Liver (tissue), 9 donors: ENCODE data around the gene KMT2B. TPM values are rescaled to one million over a fixed set of nuclear protein-coding genes. Genes with fewer than 3 reads are reported as not detected.

ENCODE experiments used
- DNase-seq: peaks from one replicate; pipeline ENCODE4 v3.0.0-alpha.2; 2017; ENCODE audit warnings: low spot score
- H3K27ac ChIP-seq, 2 donors: one replicate each; pipeline ENCODE4 v1.7.0; 2013; ENCODE audit warnings: inconsistent platforms in 2 of 2, low read length in 2 of 2, control low read depth in 1 of 2, low read depth in 1 of 2, mild to moderate bottlenecking in 1 of 2
- H3K27me3 ChIP-seq, 4 donors: one replicate each; pipeline versions ENCODE4 v1.6.1 to v1.7.0; 2013; ENCODE audit warnings: low read length in 3 of 4, inconsistent platforms in 1 of 4, mild to moderate bottlenecking in 1 of 4, moderate library complexity in 1 of 4; ENCODE audit not compliant: control insufficient read depth in 4 of 4, insufficient read depth in 4 of 4
- H3K36me3 ChIP-seq, 4 donors: one replicate each; pipeline versions ENCODE4 v1.6.1 to v1.7.0; 2013; ENCODE audit warnings: low read length in 3 of 4, mild to moderate bottlenecking in 3 of 4, low read depth in 1 of 4, moderate library complexity in 1 of 4; ENCODE audit not compliant: control insufficient read depth in 4 of 4, insufficient read depth in 3 of 4
- H3K4me1 ChIP-seq, 4 donors: one replicate each; pipeline versions ENCODE4 v1.6.1 to v1.7.0; 2013; ENCODE audit warnings: low read length in 3 of 4, mild to moderate bottlenecking in 3 of 4, moderate library complexity in 1 of 4; ENCODE audit not compliant: control insufficient read depth in 4 of 4, insufficient read depth in 4 of 4
- H3K4me3 ChIP-seq, 3 donors: one replicate each; pipeline versions ENCODE4 v1.6.1 to v1.7.0; 2013; ENCODE audit warnings: low read length in 3 of 3, control low read depth in 1 of 3, low read depth in 1 of 3, mild to moderate bottlenecking in 1 of 3
- H3K9ac ChIP-seq, 2 donors: one replicate each; pipeline ENCODE4 v1.7.0; 2013; ENCODE audit warnings: low read length in 2 of 2, mild to moderate bottlenecking in 2 of 2, moderate library complexity in 2 of 2, control low read depth in 1 of 2, low read depth in 1 of 2
- H3K9me3 ChIP-seq, 4 donors: one replicate each; pipeline versions ENCODE4 v1.6.1 to v1.7.0; 2013; ENCODE audit warnings: low read length in 3 of 4; ENCODE audit not compliant: control insufficient read depth in 4 of 4
- CTCF ChIP-seq: fragments of 150-350 bp; IDR thresholded peaks from 2 replicates; pipeline ENCODE4 v1.5.1; 2017; ENCODE audit warnings: improper control_type of control experiment, low read depth, low read length; ENCODE audit not compliant: missing input control
- EGR1 ChIP-seq, 2 donors: IDR thresholded peaks; 2 replicates each; pipeline ENCODE4 v1.6.1; 2016 to 2018; ENCODE audit warnings: antibody characterized with exemption in 2 of 2, low read depth in 2 of 2
- FOXA1 ChIP-seq: IDR thresholded peaks from 2 replicates; pipeline ENCODE4 v1.6.1; 2016; ENCODE audit warnings: antibody characterized with exemption
- FOXA2 ChIP-seq: IDR thresholded peaks from 2 replicates; pipeline ENCODE4 v1.6.1; 2016; ENCODE audit warnings: antibody characterized with exemption
- GABPA ChIP-seq, 2 donors: IDR thresholded peaks in 1 of 2; conservative IDR thresholded peaks in 1 of 2; 2 replicates each; pipeline ENCODE4 v1.6.1; 2016; ENCODE audit warnings: antibody characterized with exemption in 2 of 2, mild to moderate bottlenecking in 1 of 2, moderate library complexity in 1 of 2
- HNF4A ChIP-seq, 2 donors: conservative IDR thresholded peaks; 2 replicates each; pipeline ENCODE4 v1.6.1; 2016; ENCODE audit warnings: antibody characterized with exemption in 2 of 2, mild to moderate bottlenecking in 2 of 2
- HNF4G ChIP-seq: IDR thresholded peaks from 2 replicates; pipeline ENCODE4 v1.6.1; 2016; ENCODE audit warnings: antibody characterized with exemption
- JUND ChIP-seq, 2 donors: IDR thresholded peaks; 2 replicates each; pipeline ENCODE4 v1.6.1; 2016; ENCODE audit warnings: antibody characterized with exemption in 2 of 2
- NR2F2 ChIP-seq: IDR thresholded peaks from 2 replicates; pipeline ENCODE4 v1.6.1; 2016; ENCODE audit warnings: antibody characterized with exemption
- RAD21 ChIP-seq, 2 donors: IDR thresholded peaks; 2 replicates each; pipeline ENCODE4 v1.6.1; 2016; ENCODE audit warnings: antibody characterized with exemption in 2 of 2, mild to moderate bottlenecking in 2 of 2
- RXRA ChIP-seq, 2 donors: IDR thresholded peaks; 2 replicates each; pipeline ENCODE4 v1.6.1; 2017 to 2018; ENCODE audit warnings: antibody characterized with exemption in 2 of 2, mild to moderate bottlenecking in 1 of 2
- SP1 ChIP-seq: IDR thresholded peaks from 2 replicates; pipeline ENCODE4 v1.6.1; 2018; ENCODE audit warnings: antibody characterized with exemption, mild to moderate bottlenecking
- TAF1 ChIP-seq: conservative IDR thresholded peaks from 2 replicates; pipeline ENCODE4 v1.6.1; 2016; ENCODE audit warnings: antibody characterized with exemption, mild to moderate bottlenecking
- YY1 ChIP-seq: IDR thresholded peaks from 2 replicates; pipeline ENCODE4 v1.6.1; 2016; ENCODE audit warnings: antibody characterized with exemption, mild to moderate bottlenecking
- ZBTB33 ChIP-seq: IDR thresholded peaks from 2 replicates; pipeline ENCODE4 v1.6.1; 2016; ENCODE audit warnings: antibody characterized with exemption
- WGBS: extraction: QIAGEN DNeasy Blood & Tissue Kit; methylation state at CpG from one replicate; pipeline ENCODE4 v1.1.7; 2013; 5-methylcytosine and 5-hydroxymethylcytosine counted together
- polyA plus RNA-seq, 2 donors: library from polyadenylated mRNA; stranded (reverse) in 1 of 2; unstranded in 1 of 2; fragments of 200-250 nt in 1 of 2; fragments of >200 nt in 1 of 2; fragmentation: Nextera tagmentation in 1 of 2; extraction: Ambion mirVana in 1 of 2; gene quantifications; one replicate each; pipeline versions ENCODE4 v1.2.1 to v1.2.3, GENCODE V29; 2013 to 2015
- total RNA-seq, 2 donors: library from RNA; depleted of rRNA; stranded (reverse); fragments of >200 nt; gene quantifications; one replicate each; pipeline ENCODE4 v1.2.3, GENCODE V29; 2014
- TF ChIP-seq, protein P1 (sequence below): IDR thresholded peaks from 2 replicates; pipeline ENCODE4 v1.6.1; 2016; ENCODE audit warnings: antibody characterized with exemption, mild to moderate bottlenecking
- TF ChIP-seq, protein P2 (sequence below): IDR thresholded peaks from 2 replicates; pipeline ENCODE4 v1.6.1; 2016; ENCODE audit warnings: antibody characterized with exemption
- TF ChIP-seq, protein P3 (sequence below): IDR thresholded peaks from 2 replicates; pipeline ENCODE4 v1.6.1; 2016; ENCODE audit warnings: antibody characterized with exemption
- donor health status: healthy.
- donor health status: healthy.
- donor health status: healthy.
- donor health status: healthy.
- donor health status: healthy.

KMT2B gene
- total and polyA plus RNA-seq, 4 donors = 3.7 to 12.1 (median 8.3) TPM

- H3K4me1 ChIP-seq = peaks cover 7 to 22% (median 17%) of the 10 kb centered on the region in 4 donors
- no peak for DNase-seq
- no peak overlapping the region for H3K27ac ChIP-seq
- no peak overlapping the region for H3K9ac ChIP-seq
- H3K36me3 ChIP-seq = peaks cover 37 to 54% (median 44%) of the 10 kb centered on the region in 4 donors
- no peaks in the 10 kb centered on the region for H3K9me3 ChIP-seq
- 94% methylated on average over 16 of the region's 16 CpGs for WGBS
- H3K27me3 ChIP-seq = no peaks in the 10 kb centered on the region
- no peak overlapping the region for H3K4me3 ChIP-seq
- TF ChIP-seq EGR1 (IDR thresholded peaks at IDR 0.05; ENCODE audit: low read depth in 2 of 2) = no peak
- TF ChIP-seq SP1 = no peak
- TF ChIP-seq, protein P1, sequence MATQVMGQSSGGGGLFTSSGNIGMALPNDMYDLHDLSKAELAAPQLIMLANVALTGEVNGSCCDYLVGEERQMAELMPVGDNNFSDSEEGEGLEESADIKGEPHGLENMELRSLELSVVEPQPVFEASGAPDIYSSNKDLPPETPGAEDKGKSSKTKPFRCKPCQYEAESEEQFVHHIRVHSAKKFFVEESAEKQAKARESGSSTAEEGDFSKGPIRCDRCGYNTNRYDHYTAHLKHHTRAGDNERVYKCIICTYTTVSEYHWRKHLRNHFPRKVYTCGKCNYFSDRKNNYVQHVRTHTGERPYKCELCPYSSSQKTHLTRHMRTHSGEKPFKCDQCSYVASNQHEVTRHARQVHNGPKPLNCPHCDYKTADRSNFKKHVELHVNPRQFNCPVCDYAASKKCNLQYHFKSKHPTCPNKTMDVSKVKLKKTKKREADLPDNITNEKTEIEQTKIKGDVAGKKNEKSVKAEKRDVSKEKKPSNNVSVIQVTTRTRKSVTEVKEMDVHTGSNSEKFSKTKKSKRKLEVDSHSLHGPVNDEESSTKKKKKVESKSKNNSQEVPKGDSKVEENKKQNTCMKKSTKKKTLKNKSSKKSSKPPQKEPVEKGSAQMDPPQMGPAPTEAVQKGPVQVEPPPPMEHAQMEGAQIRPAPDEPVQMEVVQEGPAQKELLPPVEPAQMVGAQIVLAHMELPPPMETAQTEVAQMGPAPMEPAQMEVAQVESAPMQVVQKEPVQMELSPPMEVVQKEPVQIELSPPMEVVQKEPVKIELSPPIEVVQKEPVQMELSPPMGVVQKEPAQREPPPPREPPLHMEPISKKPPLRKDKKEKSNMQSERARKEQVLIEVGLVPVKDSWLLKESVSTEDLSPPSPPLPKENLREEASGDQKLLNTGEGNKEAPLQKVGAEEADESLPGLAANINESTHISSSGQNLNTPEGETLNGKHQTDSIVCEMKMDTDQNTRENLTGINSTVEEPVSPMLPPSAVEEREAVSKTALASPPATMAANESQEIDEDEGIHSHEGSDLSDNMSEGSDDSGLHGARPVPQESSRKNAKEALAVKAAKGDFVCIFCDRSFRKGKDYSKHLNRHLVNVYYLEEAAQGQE = no peak
- no peak for TF ChIP-seq RXRA (IDR thresholded peaks at IDR 0.05)
- no peak for TF ChIP-seq TAF1
- no peak for TF ChIP-seq ZBTB33
- TF ChIP-seq RAD21 (IDR thresholded peaks at IDR 0.05) = no peak
- TF ChIP-seq GABPA (IDR thresholded peaks at IDR 0.05 in 1 of 2, conservative IDR thresholded peaks at IDR 0.05 in 1 of 2) = no peak
- no peak for TF ChIP-seq HNF4G
- TF ChIP-seq, protein P2, sequence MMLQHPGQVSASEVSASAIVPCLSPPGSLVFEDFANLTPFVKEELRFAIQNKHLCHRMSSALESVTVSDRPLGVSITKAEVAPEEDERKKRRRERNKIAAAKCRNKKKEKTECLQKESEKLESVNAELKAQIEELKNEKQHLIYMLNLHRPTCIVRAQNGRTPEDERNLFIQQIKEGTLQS = no peak
- TF ChIP-seq NR2F2 = no peak
- no peak for TF ChIP-seq FOXA2
- TF ChIP-seq YY1 = no peak
- TF ChIP-seq, protein P3, sequence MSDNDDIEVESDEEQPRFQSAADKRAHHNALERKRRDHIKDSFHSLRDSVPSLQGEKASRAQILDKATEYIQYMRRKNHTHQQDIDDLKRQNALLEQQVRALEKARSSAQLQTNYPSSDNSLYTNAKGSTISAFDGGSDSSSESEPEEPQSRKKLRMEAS = no peak
- no peak for TF ChIP-seq HNF4A (conservative IDR thresholded peaks at IDR 0.05)
- TF ChIP-seq FOXA1 = no peak
- no peak for TF ChIP-seq CTCF
- no peak for TF ChIP-seq JUND (IDR thresholded peaks at IDR 0.05)
Observed at GRCh38 chr19:35721374-35721773, 3.6 kb downstream of the KMT2B start.
